CD4-positive, alpha-beta T cell (primary cell): ENCODE measurements around the gene SCAMP4. TPM values are rescaled to one million over a fixed set of nuclear protein-coding genes. Genes with fewer than 3 reads are reported as not detected.

Source experiments
- ATAC-seq: fragments of 200-7000 bp; cut with Tn5 transposase; one replicate; pipeline ENCODE4 v1.10.0; 2022; ENCODE audit warnings: mild to moderate bottlenecking; ENCODE audit not compliant: poor library complexity
- CTCF ChIA-PET: fragments of 350-600 bp; sonication (Branson Sonifier 250); formaldehyde crosslinking; loops from one replicate; lab custom pipeline; 2021; ENCODE audit warnings: antibody characterized with exemption, inconsistent platforms; lab: Charles Lee
- POLR2A ChIA-PET: fragments of 350-600 bp; sonication (Branson Sonifier 250); formaldehyde crosslinking; loops from one replicate; lab custom pipeline; 2021; ENCODE audit warnings: antibody characterized with exemption, inconsistent platforms; lab: Charles Lee
- DNase-seq, 14 experiments: peaks; one replicate each; pipeline ENCODE4 v3.0.0-alpha.2; 2013 to 2020; ENCODE audit warnings: mixed read lengths in 2 of 14
- H3K27ac ChIP-seq, 2 donors: one replicate each; pipeline versions ENCODE4 v1.5.1 to v1.7.0; 2013; ENCODE audit warnings: low read length in 2 of 2, low read depth in 1 of 2, mild to moderate bottlenecking in 1 of 2
- H3K27me3 ChIP-seq, 2 experiments: 1 replicate in 1 of 2; 2 replicates in 1 of 2; pipeline versions ENCODE4 v1.6.1 to v1.7.0; 2013; ENCODE audit warnings: low read length in 2 of 2, control low read depth in 1 of 2, mild to moderate bottlenecking in 1 of 2, moderate library complexity in 1 of 2; ENCODE audit not compliant: insufficient read depth in 2 of 2, control insufficient read depth in 1 of 2
- H3K36me3 ChIP-seq: one replicate; pipeline ENCODE4 v1.6.1; 2013; ENCODE audit warnings: low read length, control low read depth; ENCODE audit not compliant: insufficient read depth
- H3K4me1 ChIP-seq: one replicate; pipeline ENCODE4 v1.6.1; 2013; ENCODE audit warnings: low read length, control low read depth; ENCODE audit not compliant: insufficient read depth
- H3K4me3 ChIP-seq: one replicate; pipeline ENCODE4 v1.5.1; 2013; ENCODE audit warnings: mild to moderate bottlenecking, low read length, moderate library complexity
- H3K9me3 ChIP-seq, 2 experiments: 1 replicate in 1 of 2; 2 replicates in 1 of 2; pipeline versions ENCODE4 v1.6.1 to v1.7.0; 2013; ENCODE audit warnings: low read length in 2 of 2, mild to moderate bottlenecking in 2 of 2, control low read depth in 1 of 2, moderate library complexity in 1 of 2; ENCODE audit not compliant: control insufficient read depth in 1 of 2, insufficient read depth in 1 of 2
- H3K27ac Mint-ChIP-seq: one replicate; pipeline ENCODE4 v1.8.0; 2020; ENCODE audit warnings: mixed read lengths
- H3K27me3 Mint-ChIP-seq: one replicate; pipeline ENCODE4 v1.8.0; 2021; ENCODE audit warnings: mixed read lengths
- H3K36me3 Mint-ChIP-seq: one replicate; pipeline ENCODE4 v1.8.0; 2021; ENCODE audit warnings: low read depth, mixed read lengths
- H3K4me1 Mint-ChIP-seq: one replicate; pipeline ENCODE4 v1.8.0; 2021; ENCODE audit warnings: low read depth, mixed read lengths
- H3K4me3 Mint-ChIP-seq: one replicate; pipeline ENCODE4 v1.8.0; 2020; ENCODE audit warnings: mild to moderate bottlenecking, mixed read lengths
- H3K9me3 Mint-ChIP-seq: one replicate; pipeline ENCODE4 v1.8.0; 2020; ENCODE audit warnings: mixed read lengths
- intact Hi-C, 2 experiments: fragments of 100-400 bp; cut with DNase I in 1 of 2; cut with micrococcal nuclease in 1 of 2; formaldehyde crosslinking; loops; one replicate each; pipeline versions ENCODE4 v1.15.1 to v1.9.0; 2023 to 2025; cut with DNase I, micrococcal nuclease
- total RNA-seq, 174 experiments: library from RNA in 2 of 174; stranded (reverse) in 2 of 174; gene quantifications; one replicate each; pipeline ENCODE4 v1.2.3 and lab custom pipeline; 2021 to 2026
- TF ChIP-seq, protein P1 (sequence below): fragments of 200-600 bp; IDR thresholded peaks from one replicate; pipeline ENCODE4 v1.8.0; 2022; ENCODE audit warnings: antibody characterized with exemption, mild to moderate bottlenecking

The SCAMP4 gene
- total RNA-seq, 2 experiments from 2014 or later: 12.7 to 15.4 TPM

- peaks cover 22% of the 10 kb centered on the region for H3K36me3 ChIP-seq
- ChIA-PET CTCF (no interaction called here), POLR2A (interaction anchor here (1.0 kb wide), 1 partner anchor 23 kb away, joined by 3 read pairs; no protein-coding TSS in a partner anchor)
- H3K9me3 ChIP-seq: no peaks in the 10 kb centered on the region
- Mint-ChIP-seq H3K9me3 (no peaks in the 10 kb centered on the region), H3K36me3 (no peaks in the 10 kb centered on the region), H3K4me3 (no peak overlapping the region), H3K27ac (no peak overlapping the region), H3K27me3 (no peaks in the 10 kb centered on the region), H3K4me1 (peaks cover 3% of the 10 kb centered on the region)
- TF ChIP-seq, protein P1, sequence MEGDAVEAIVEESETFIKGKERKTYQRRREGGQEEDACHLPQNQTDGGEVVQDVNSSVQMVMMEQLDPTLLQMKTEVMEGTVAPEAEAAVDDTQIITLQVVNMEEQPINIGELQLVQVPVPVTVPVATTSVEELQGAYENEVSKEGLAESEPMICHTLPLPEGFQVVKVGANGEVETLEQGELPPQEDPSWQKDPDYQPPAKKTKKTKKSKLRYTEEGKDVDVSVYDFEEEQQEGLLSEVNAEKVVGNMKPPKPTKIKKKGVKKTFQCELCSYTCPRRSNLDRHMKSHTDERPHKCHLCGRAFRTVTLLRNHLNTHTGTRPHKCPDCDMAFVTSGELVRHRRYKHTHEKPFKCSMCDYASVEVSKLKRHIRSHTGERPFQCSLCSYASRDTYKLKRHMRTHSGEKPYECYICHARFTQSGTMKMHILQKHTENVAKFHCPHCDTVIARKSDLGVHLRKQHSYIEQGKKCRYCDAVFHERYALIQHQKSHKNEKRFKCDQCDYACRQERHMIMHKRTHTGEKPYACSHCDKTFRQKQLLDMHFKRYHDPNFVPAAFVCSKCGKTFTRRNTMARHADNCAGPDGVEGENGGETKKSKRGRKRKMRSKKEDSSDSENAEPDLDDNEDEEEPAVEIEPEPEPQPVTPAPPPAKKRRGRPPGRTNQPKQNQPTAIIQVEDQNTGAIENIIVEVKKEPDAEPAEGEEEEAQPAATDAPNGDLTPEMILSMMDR: no peak
- peaks cover 28% of the 10 kb centered on the region for H3K4me1 ChIP-seq
- no peak overlapping the region for H3K27ac ChIP-seq
- H3K4me3 ChIP-seq: no peak overlapping the region
- ATAC-seq: no peak
- intact Hi-C loops: no loop called here
- DNase-seq: no peak
- H3K27me3 ChIP-seq: no peaks in the 10 kb centered on the region
Measured at GRCh38 chr19:1920644-1921043, 15.4 kb downstream of the SCAMP4 start.

GRCh38 chr19:1921326-1921725 is 16.1 kb downstream of the SCAMP4 start:
- Histone ChIP-seq H3K4me1 (peaks cover 28% of the 10 kb centered on the region), H3K27ac (no peak overlapping the region), H3K9me3 (no peaks in the 10 kb centered on the region), H3K36me3 (peaks cover 22% of the 10 kb centered on the region), H3K27me3 (no peaks in the 10 kb centered on the region), H3K4me3 (no peak overlapping the region)
- DNase-seq (no peak), ATAC-seq (no peak)
- H3K27me3 Mint-ChIP-seq: no peaks in the 10 kb centered on the region
- intact Hi-C loops: no loop called here
- H3K9me3 Mint-ChIP-seq: no peaks in the 10 kb centered on the region
- H3K4me3 Mint-ChIP-seq: no peak overlapping the region
- H3K36me3 Mint-ChIP-seq: no peaks in the 10 kb centered on the region
- TF ChIP-seq, protein P1: no peak
- peaks cover 3% of the 10 kb centered on the region for H3K4me1 Mint-ChIP-seq
- ChIA-PET POLR2A (no interaction called here), CTCF (no interaction called here)
- H3K27ac Mint-ChIP-seq: no peak overlapping the region

GRCh38 chr19:1921825-1922224 is 16.6 kb downstream of the SCAMP4 start:
- H3K27ac Mint-ChIP-seq: no peak overlapping the region
- DNase-seq: no peak

More at GRCh38 chr19:1921825-1922224, 16.6 kb downstream of the SCAMP4 start:
- no peak overlapping the region for H3K27ac ChIP-seq
- ChIA-PET CTCF (no interaction called here), POLR2A (no interaction called here)
- H3K9me3 ChIP-seq: no peaks in the 10 kb centered on the region
- Mint-ChIP-seq H3K9me3 (no peaks in the 10 kb centered on the region), H3K36me3 (no peaks in the 10 kb centered on the region), H3K4me3 (no peak overlapping the region), H3K4me1 (peaks cover 3% of the 10 kb centered on the region), H3K27me3 (no peaks in the 10 kb centered on the region)
- no peak for ATAC-seq
- H3K27me3 ChIP-seq: no peaks in the 10 kb centered on the region
- intact Hi-C loops: no loop called here
- H3K36me3 ChIP-seq: peaks cover 22% of the 10 kb centered on the region
- no peak overlapping the region for H3K4me3 ChIP-seq
- H3K4me1 ChIP-seq: peaks cover 28% of the 10 kb centered on the region
- TF ChIP-seq, protein P1: no peak
